ENCODE results near the gene NCAPG.

Gene NCAPG

GRCh38 chr4:17773135-17773698 lies 37.6 kb upstream of the NCAPG start:
- Histone ChIP-seq H3K36me3 (no peaks in the 10 kb centered on the region), H3K27me3 (no peaks in the 10 kb centered on the region), H3K4me1 (no peaks in the 10 kb centered on the region; the same call in 1 of the 2 replicates), H3K4me3 (ENCODE audit: low read depth, low read length) (no peak overlapping the region), H3K9me3 (no peaks in the 10 kb centered on the region)
- no peak for TF ChIP-seq CTCF (IDR thresholded peaks at IDR 0.05; ENCODE audit: low read depth, low read length)
- DNase-seq = no peak

GRCh38 chr4:17778431-17778830 lies 32.3 kb upstream of the NCAPG start:
- H3K36me3 ChIP-seq = no peaks in the 10 kb centered on the region
- H3K4me1 ChIP-seq = no peaks in the 10 kb centered on the region
- no peak for DNase-seq
- H3K9me3 ChIP-seq = 0 out of 2 replicates have a peak, but pooled peaks cover 3% of the 10 kb centered on the region
- peaks cover 16% of the 10 kb centered on the region for H3K27me3 ChIP-seq
- no peak overlapping the region for H3K4me3 ChIP-seq (ENCODE audit: low read depth, low read length)
- no peak for TF ChIP-seq CTCF (IDR thresholded peaks at IDR 0.05; ENCODE audit: low read depth, low read length)

- no peak for DNase-seq
- Histone ChIP-seq H3K27me3 (peaks cover 16% of the 10 kb centered on the region), H3K4me3 (ENCODE audit: low read depth, low read length) (peak overlapping the region; percentile 24), H3K9me3 (0 out of 2 replicates have a peak, but pooled peaks cover 3% of the 10 kb centered on the region), H3K4me1 (no peaks in the 10 kb centered on the region), H3K36me3 (no peaks in the 10 kb centered on the region)
- TF ChIP-seq CTCF (IDR thresholded peaks at IDR 0.05; ENCODE audit: low read depth, low read length) = no peak
Observed at GRCh38 chr4:17780501-17781299, 30.1 kb upstream of the NCAPG start.

- Histone ChIP-seq H3K4me1 (no peaks in the 10 kb centered on the region), H3K36me3 (no peaks in the 10 kb centered on the region), H3K9me3 (0 out of 2 replicates have a peak, but pooled peaks cover 3% of the 10 kb centered on the region), H3K27me3 (peaks cover 16% of the 10 kb centered on the region), H3K4me3 (ENCODE audit: low read depth, low read length) (peak within 1 kb of the TSS; percentile 24)
- no peak for TF ChIP-seq CTCF (IDR thresholded peaks at IDR 0.05; ENCODE audit: low read depth, low read length)
- peak; percentile 18 for DNase-seq
Observed at GRCh38 chr4:17781300-17782287, 29.2 kb upstream of the NCAPG start, which contains the start of gene FAM184B. Gene FAM184B, minus strand, starts transcription at chr4:17781621. Its CDS starts 322 bp downstream, at chr4:17781299.

GRCh38 chr4:17785858-17786257 lies 24.9 kb upstream of the NCAPG start:
- Histone ChIP-seq H3K27me3 (peaks cover 10% of the 10 kb centered on the region), H3K4me3 (ENCODE audit: low read depth, low read length) (no peak overlapping the region), H3K36me3 (no peaks in the 10 kb centered on the region), H3K9me3 (0 out of 2 replicates have a peak, but pooled peaks cover 3% of the 10 kb centered on the region), H3K4me1 (no peaks in the 10 kb centered on the region)
- TF ChIP-seq CTCF (IDR thresholded peaks at IDR 0.05; ENCODE audit: low read depth, low read length) = peak; percentile 40
- no peak for DNase-seq
